GM18951 (cell line): ENCODE results near the gene RASGRP4.
"Not testable (repeated sequence)": the region's sequence is repeated elsewhere in the genome, so short reads cannot be mapped to it uniquely, and the experiment has no call there.

ENCODE experiments used
- POLR2A ChIP-seq: IDR thresholded peaks from 4 replicates; pipeline ENCODE4 v1.6.1; 2011; ENCODE audit warnings: mild to moderate bottlenecking; ENCODE audit not compliant: insufficient read length, insufficient read depth; ENCODE audit errors: extremely low read depth
- in situ Hi-C: fragments of 300-500 bp; cut with MboI; formaldehyde crosslinking; loops from one replicate; pipeline ENCODE4 v1.12.0; 2022; ENCODE audit warnings: low sequenced_read_pairs, mixed read lengths, inconsistent platforms; ENCODE audit not compliant: unreplicated experiment

Gene RASGRP4

GRCh38 chr19:38437295-38437694, 11.3 kb upstream of the RASGRP4 start:
- in situ Hi-C loops = no loop called here
- no peak for TF ChIP-seq POLR2A

- in situ Hi-C loops = no loop called here
- TF ChIP-seq POLR2A = no peak
These were observed 8.6 kb upstream of the RASGRP4 start for GRCh38 chr19:38434549-38435051.

- in situ Hi-C loops = no loop called here
- TF ChIP-seq POLR2A = no peak
These were observed 7.3 kb upstream of the RASGRP4 start, which contains the start of gene RYR1 for GRCh38 chr19:38433268-38433733. Gene RYR1, plus strand, starts transcription at chr19:38433691. Its CDS starts 139 bp downstream, at chr19:38433830.

- in situ Hi-C loops = no loop called here
- no peak for TF ChIP-seq POLR2A
These were observed 4.9 kb upstream of the RASGRP4 start for GRCh38 chr19:38430931-38431330.

GRCh38 chr19:38429811-38430156, 3.8 kb upstream of the RASGRP4 start:
- no peak for TF ChIP-seq POLR2A
- in situ Hi-C loops = no loop called here

GRCh38 chr19:38429055-38429810, 3.2 kb upstream of the RASGRP4 start:
- TF ChIP-seq POLR2A = no peak
- in situ Hi-C loops = no loop called here

- in situ Hi-C loops = not testable (repeated sequence)
These were observed 1.1 kb upstream of the RASGRP4 start for GRCh38 chr19:38427035-38427677.

GRCh38 chr19:38425222-38425809, 703 bp downstream of the RASGRP4 start:
- in situ Hi-C loops = no loop called here
- TF ChIP-seq POLR2A = no peak

GRCh38 chr19:38424272-38424671, 1.7 kb downstream of the RASGRP4 start:
- in situ Hi-C loops = no loop called here
- no peak for TF ChIP-seq POLR2A

GRCh38 chr19:38422438-38422837, 3.6 kb downstream of the RASGRP4 start:
- TF ChIP-seq POLR2A = no peak
- in situ Hi-C loops = no loop called here

GRCh38 chr19:38421856-38422255, 4.2 kb downstream of the RASGRP4 start:
- in situ Hi-C loops = no loop called here

GRCh38 chr19:38420935-38421334, 5.1 kb downstream of the RASGRP4 start:
- in situ Hi-C loops = no loop called here

More at GRCh38 chr19:38421856-38422255, 4.2 kb downstream of the RASGRP4 start:
- no peak for TF ChIP-seq POLR2A

More at GRCh38 chr19:38420935-38421334, 5.1 kb downstream of the RASGRP4 start:
- TF ChIP-seq POLR2A = no peak
